Vagina (tissue), 2 donors: ENCODE measurements around the gene ALB. TPM values are rescaled to one million over a fixed set of nuclear protein-coding genes. Genes with fewer than 3 reads are reported as not detected.

Experiments used
- DNase-seq, 2 donors: peaks; one replicate each; pipeline ENCODE4 v3.0.0-alpha.2; 2017; ENCODE audit errors: extremely low spot score in 2 of 2
- H3K27ac ChIP-seq: fragments of 200-600 bp; sonication (generic); one replicate; pipeline ENCODE4 v1.5.1; 2019
- H3K27me3 ChIP-seq: fragments of 200-600 bp; sonication (generic); one replicate; pipeline ENCODE4 v1.5.1; 2019
- H3K36me3 ChIP-seq, 2 donors: fragments of 200-600 bp; sonication (generic); one replicate each; pipeline ENCODE4 v1.5.1; 2017 to 2019
- H3K4me1 ChIP-seq: fragments of 200-600 bp; sonication (generic); one replicate; pipeline ENCODE4 v1.5.1; 2019
- H3K4me3 ChIP-seq, 2 donors: fragments of 200-600 bp; sonication (generic); 1 replicate in 1 of 2; 2 replicates in 1 of 2; pipeline ENCODE4 v1.5.1; 2016 to 2019
- H3K9me3 ChIP-seq: fragments of 200-600 bp; sonication (generic); one replicate; pipeline ENCODE4 v1.5.1; 2019
- POLR2A ChIP-seq, 2 donors: fragments of 450-650 bp; IDR thresholded peaks; one replicate each; pipeline ENCODE4 v1.6.1; 2017; ENCODE audit warnings: antibody characterized with exemption in 2 of 2, mild to moderate bottlenecking in 2 of 2, moderate library complexity in 2 of 2
- POLR2AphosphoS5 ChIP-seq, 2 donors: sonication (generic); formaldehyde crosslinking; IDR thresholded peaks; one replicate each; pipeline ENCODE4 v1.9.0; 2017; ENCODE audit warnings: antibody characterized with exemption in 2 of 2, mild to moderate bottlenecking in 2 of 2, low read depth in 1 of 2; ENCODE audit not compliant: insufficient read depth in 1 of 2
- intact Hi-C: fragments of 100-400 bp; cut with DNase I; formaldehyde crosslinking; loops from one replicate; pipeline ENCODE4 v1.15.1; 2023
- total RNA-seq: library from RNA; depleted of rRNA; stranded (reverse); fragments of >200 nt; gene quantifications from one replicate; pipeline ENCODE4 v1.2.3, GENCODE V29; 2016
- TF ChIP-seq, protein P1 (sequence below), 3 experiments: fragments of 450-650 bp in 2 of 3; fragments of 200-600 bp in 1 of 3; sonication (generic) in 1 of 3; IDR thresholded peaks; one replicate each; pipeline ENCODE4 v1.5.1; 2017 to 2019; ENCODE audit warnings: antibody characterized with exemption in 3 of 3, mild to moderate bottlenecking in 2 of 3, moderate library complexity in 2 of 3

The ALB gene
- total RNA-seq, 1 donor from 2014 or later: not detected

GRCh38 chr4:73421708-73422457, 17.8 kb downstream of the ALB start:
- H3K4me1 ChIP-seq: no peaks in the 10 kb centered on the region
- intact Hi-C loops: no loop called here
- H3K27ac ChIP-seq: no peak overlapping the region
- no peaks in the 10 kb centered on the region for H3K36me3 ChIP-seq
- no peaks in the 10 kb centered on the region for H3K27me3 ChIP-seq
- H3K9me3 ChIP-seq: no peaks in the 10 kb centered on the region
- no peak for TF ChIP-seq POLR2AphosphoS5 (IDR thresholded peaks at IDR 0.05; ENCODE audit: insufficient read depth in 1 of 2, low read depth in 1 of 2)
- TF ChIP-seq, protein P1, sequence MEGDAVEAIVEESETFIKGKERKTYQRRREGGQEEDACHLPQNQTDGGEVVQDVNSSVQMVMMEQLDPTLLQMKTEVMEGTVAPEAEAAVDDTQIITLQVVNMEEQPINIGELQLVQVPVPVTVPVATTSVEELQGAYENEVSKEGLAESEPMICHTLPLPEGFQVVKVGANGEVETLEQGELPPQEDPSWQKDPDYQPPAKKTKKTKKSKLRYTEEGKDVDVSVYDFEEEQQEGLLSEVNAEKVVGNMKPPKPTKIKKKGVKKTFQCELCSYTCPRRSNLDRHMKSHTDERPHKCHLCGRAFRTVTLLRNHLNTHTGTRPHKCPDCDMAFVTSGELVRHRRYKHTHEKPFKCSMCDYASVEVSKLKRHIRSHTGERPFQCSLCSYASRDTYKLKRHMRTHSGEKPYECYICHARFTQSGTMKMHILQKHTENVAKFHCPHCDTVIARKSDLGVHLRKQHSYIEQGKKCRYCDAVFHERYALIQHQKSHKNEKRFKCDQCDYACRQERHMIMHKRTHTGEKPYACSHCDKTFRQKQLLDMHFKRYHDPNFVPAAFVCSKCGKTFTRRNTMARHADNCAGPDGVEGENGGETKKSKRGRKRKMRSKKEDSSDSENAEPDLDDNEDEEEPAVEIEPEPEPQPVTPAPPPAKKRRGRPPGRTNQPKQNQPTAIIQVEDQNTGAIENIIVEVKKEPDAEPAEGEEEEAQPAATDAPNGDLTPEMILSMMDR (IDR thresholded peaks at IDR 0.05): no peak
- no peak for TF ChIP-seq POLR2A (IDR thresholded peaks at IDR 0.05)
- H3K4me3 ChIP-seq: no peak overlapping the region
- DNase-seq: no peak

DNA sequence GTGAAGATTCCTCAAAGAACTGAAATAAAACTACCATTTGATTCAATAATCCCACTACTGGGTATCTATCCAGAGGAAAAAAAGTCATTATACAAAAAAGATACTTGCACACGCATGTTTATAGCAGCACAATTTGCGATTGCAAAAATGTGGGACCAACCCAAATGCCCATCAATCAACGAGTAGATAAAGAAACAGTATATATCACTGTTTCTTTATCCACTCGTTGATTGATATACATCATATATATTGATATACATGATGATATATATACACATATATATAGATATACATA, 18.3 kb downstream of the ALB start:
- H3K4me1 ChIP-seq: no peaks in the 10 kb centered on the region
- H3K27me3 ChIP-seq: no peaks in the 10 kb centered on the region
- no peak for DNase-seq
- H3K4me3 ChIP-seq: no peak overlapping the region
- H3K27ac ChIP-seq: no peak overlapping the region
- TF ChIP-seq POLR2A (IDR thresholded peaks at IDR 0.05): no peak
- no peak for TF ChIP-seq POLR2AphosphoS5 (IDR thresholded peaks at IDR 0.05; ENCODE audit: insufficient read depth in 1 of 2, low read depth in 1 of 2)
- TF ChIP-seq, protein P1 (IDR thresholded peaks at IDR 0.05): no peak
- H3K9me3 ChIP-seq: no peaks in the 10 kb centered on the region
- H3K36me3 ChIP-seq: no peaks in the 10 kb centered on the region
- intact Hi-C loops: no loop called here

GRCh38 chr4:73423184-73423583, 19.1 kb downstream of the ALB start:
- no peaks in the 10 kb centered on the region for H3K36me3 ChIP-seq
- DNase-seq: no peak
- no peaks in the 10 kb centered on the region for H3K27me3 ChIP-seq
- TF ChIP-seq POLR2A (IDR thresholded peaks at IDR 0.05): no peak
- TF ChIP-seq, protein P1 (IDR thresholded peaks at IDR 0.05): no peak
- TF ChIP-seq POLR2AphosphoS5 (IDR thresholded peaks at IDR 0.05; ENCODE audit: insufficient read depth in 1 of 2, low read depth in 1 of 2): no peak
- no peak overlapping the region for H3K27ac ChIP-seq
- no peaks in the 10 kb centered on the region for H3K4me1 ChIP-seq
- H3K4me3 ChIP-seq: no peak overlapping the region
- no peaks in the 10 kb centered on the region for H3K9me3 ChIP-seq
- intact Hi-C loops: no loop called here

DNA sequence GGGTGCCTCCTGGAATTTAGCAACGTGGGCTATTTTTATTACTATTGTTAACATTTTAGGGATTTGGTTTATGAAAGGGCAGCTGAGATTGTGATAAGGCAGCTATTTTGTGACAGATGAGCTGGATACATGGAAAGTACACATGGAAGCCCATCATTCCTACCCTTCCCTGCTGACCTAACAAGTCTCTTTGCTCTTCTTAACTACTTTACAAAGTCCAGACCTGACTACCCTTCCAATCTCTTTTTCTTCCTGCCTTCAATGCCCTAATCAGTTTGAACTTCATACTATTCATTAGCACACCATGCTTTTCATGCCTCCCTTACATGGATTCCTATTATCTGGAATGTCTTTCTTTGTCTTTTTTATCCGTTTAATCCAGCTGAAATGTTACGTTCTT, 22.6 kb downstream of the ALB start:
- no peak overlapping the region for H3K27ac ChIP-seq
- no peaks in the 10 kb centered on the region for H3K36me3 ChIP-seq
- no peaks in the 10 kb centered on the region for H3K9me3 ChIP-seq
- TF ChIP-seq POLR2A (IDR thresholded peaks at IDR 0.05) (no peak), POLR2AphosphoS5 (IDR thresholded peaks at IDR 0.05; ENCODE audit: insufficient read depth in 1 of 2, low read depth in 1 of 2) (no peak)
- TF ChIP-seq, protein P1 (IDR thresholded peaks at IDR 0.05): no peak
- H3K27me3 ChIP-seq: no peaks in the 10 kb centered on the region
- no peak for DNase-seq
- intact Hi-C loops: no loop called here
- H3K4me3 ChIP-seq: no peak overlapping the region
- no peaks in the 10 kb centered on the region for H3K4me1 ChIP-seq

GRCh38 chr4:73429118-73429517, 25.0 kb downstream of the ALB start:
- no peaks in the 10 kb centered on the region for H3K27me3 ChIP-seq
- no peaks in the 10 kb centered on the region for H3K9me3 ChIP-seq
- H3K4me1 ChIP-seq: no peaks in the 10 kb centered on the region
- no peak overlapping the region for H3K27ac ChIP-seq
- DNase-seq: no peak
- intact Hi-C loops: no loop called here
- no peak for TF ChIP-seq POLR2AphosphoS5 (IDR thresholded peaks at IDR 0.05; ENCODE audit: insufficient read depth in 1 of 2, low read depth in 1 of 2)
- TF ChIP-seq, protein P1 (IDR thresholded peaks at IDR 0.05): no peak
- TF ChIP-seq POLR2A (IDR thresholded peaks at IDR 0.05): no peak
- no peak overlapping the region for H3K4me3 ChIP-seq
- H3K36me3 ChIP-seq: no peaks in the 10 kb centered on the region
